ENCODE measurements around the gene DIP2B. TPM values are rescaled to one million over a fixed set of nuclear protein-coding genes. Genes with fewer than 3 reads are reported as not detected.
"Not testable (repeated sequence)": the region's sequence is repeated elsewhere in the genome, so short reads cannot be mapped to it uniquely, and the experiment has no call there.

Gene DIP2B
- total RNA-seq, 2 experiments from 2014 or later, result 18.8 to 21.8 TPM

DNA sequence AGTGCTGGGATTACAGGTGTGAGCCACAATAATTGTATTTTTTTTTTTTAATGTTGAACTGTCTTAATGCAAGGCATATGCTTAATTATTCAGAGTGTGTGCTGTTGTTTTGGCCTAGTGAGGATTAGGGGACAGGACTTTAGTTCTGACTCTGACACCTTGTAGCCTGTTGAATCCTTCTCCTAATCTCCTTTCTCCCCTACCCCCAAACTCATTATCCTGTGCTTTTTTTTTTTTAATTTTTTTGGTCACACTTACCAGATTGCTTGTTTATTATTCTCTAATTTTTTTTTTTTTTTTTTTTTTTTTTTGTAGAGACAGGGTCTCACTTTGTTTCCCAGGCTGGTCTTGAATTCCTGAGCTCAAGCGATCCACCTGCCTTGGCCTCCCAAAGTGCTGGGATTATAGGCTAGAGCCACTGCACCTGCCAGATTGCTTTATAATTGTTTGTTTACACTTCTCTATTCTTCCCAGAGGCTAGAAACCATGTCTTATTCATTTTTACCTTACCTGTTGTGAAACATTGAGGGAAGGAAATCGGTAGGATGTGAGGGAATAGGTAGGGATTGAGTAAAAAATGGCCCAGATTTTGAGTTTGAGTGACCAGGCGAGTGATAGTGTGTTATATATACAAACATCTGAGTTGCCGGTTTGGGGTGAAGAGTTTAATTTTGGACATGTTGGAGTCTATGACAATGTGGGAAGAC, 32.2 kb downstream of the DIP2B start:
- no peak overlapping the region for H3K4me3 Mint-ChIP-seq
- CTCF ChIA-PET, result interaction anchor here (0.6 to 3.0 kb wide), 7 partner anchors 10 to 103 kb away, joined by 3 to 9 read pairs (median 3); partner anchors contain the start of gene DIP2B
- peaks cover 8% of the 10 kb centered on the region for H3K36me3 Mint-ChIP-seq (ENCODE audit: low read depth)
- POLR2A ChIA-PET, result no interaction called here
- DNase-seq (no peak), ATAC-seq (no peak)
- peaks cover 16% of the 10 kb centered on the region for H3K4me1 Mint-ChIP-seq (ENCODE audit: low read depth)
- H3K9me3 Mint-ChIP-seq (ENCODE audit: insufficient read depth), result no peaks in the 10 kb centered on the region
- H3K27me3 Mint-ChIP-seq (ENCODE audit: low read depth), result no peaks in the 10 kb centered on the region
- no peak overlapping the region for H3K27ac Mint-ChIP-seq

- H3K27ac Mint-ChIP-seq, result no peak overlapping the region
- peaks cover 8% of the 10 kb centered on the region for H3K36me3 Mint-ChIP-seq (ENCODE audit: low read depth)
- no peak for ATAC-seq
- ChIA-PET CTCF (interaction anchor here (0.6 to 3.0 kb wide), 7 partner anchors 10 to 117 kb away, joined by 3 to 9 read pairs (median 4); no protein-coding TSS in a partner anchor), POLR2A (interaction anchor here (0.5 to 0.9 kb wide), 2 partner anchors 27 to 32 kb away, joined by 3 read pairs; partner anchors contain the start of gene DIP2B)
- no peaks in the 10 kb centered on the region for H3K9me3 Mint-ChIP-seq (ENCODE audit: insufficient read depth)
- H3K4me3 Mint-ChIP-seq, result no peak overlapping the region
- H3K4me1 Mint-ChIP-seq (ENCODE audit: low read depth), result peaks cover 20% of the 10 kb centered on the region
- no peak for DNase-seq
- no peaks in the 10 kb centered on the region for H3K27me3 Mint-ChIP-seq (ENCODE audit: low read depth)
Measured at GRCh38 chr12:50537538-50537919, 32.7 kb downstream of the DIP2B start.

- peaks cover 22% of the 10 kb centered on the region for H3K4me1 Mint-ChIP-seq (ENCODE audit: low read depth)
- H3K27me3 Mint-ChIP-seq (ENCODE audit: low read depth), result no peaks in the 10 kb centered on the region
Measured at GRCh38 chr12:50538182-50538581, 33.4 kb downstream of the DIP2B start.

DNA sequence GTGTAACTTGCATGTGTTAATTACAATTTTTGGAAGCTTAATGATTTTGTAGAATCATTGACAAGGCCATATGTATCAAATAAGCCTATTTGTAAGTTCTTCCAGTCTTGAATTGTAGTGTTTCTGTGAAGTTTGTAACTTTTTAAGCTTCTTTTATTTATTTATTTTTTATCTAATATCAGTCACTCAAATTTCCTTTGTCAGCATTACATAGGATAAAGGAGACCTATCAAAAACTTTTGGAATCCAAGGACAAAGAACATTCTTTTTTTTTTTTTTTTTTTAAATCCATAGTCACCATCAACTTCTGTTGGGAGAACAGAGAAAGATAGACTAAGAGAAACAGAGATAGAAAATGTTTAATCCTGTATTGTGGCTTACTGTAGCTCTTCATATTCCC, 36.4 kb downstream of the DIP2B start:
- CTCF ChIA-PET, result interaction anchor here (0.8 kb wide), 1 partner anchor 36 kb away, joined by 4 read pairs; the partner anchor contains the start of gene DIP2B

More at GRCh38 chr12:50538182-50538581, 33.4 kb downstream of the DIP2B start:
- Mint-ChIP-seq H3K36me3 (ENCODE audit: low read depth) (peaks cover 8% of the 10 kb centered on the region), H3K4me3 (no peak overlapping the region), H3K9me3 (ENCODE audit: insufficient read depth) (no peaks in the 10 kb centered on the region), H3K27ac (no peak overlapping the region)
- DNase-seq (no peak), ATAC-seq (no peak)
- ChIA-PET CTCF (interaction anchor here (0.6 to 3.0 kb wide), 7 partner anchors 9 to 117 kb away, joined by 3 to 9 read pairs (median 4); no protein-coding TSS in a partner anchor), POLR2A (interaction anchor here (0.9 kb wide), 1 partner anchor 33 kb away, joined by 3 read pairs; the partner anchor contains the start of gene DIP2B)

GRCh38 chr12:50542448-50542847, 37.7 kb downstream of the DIP2B start:
- no peaks in the 10 kb centered on the region for H3K9me3 Mint-ChIP-seq (ENCODE audit: insufficient read depth)
- peaks cover 11% of the 10 kb centered on the region for H3K4me1 Mint-ChIP-seq (ENCODE audit: low read depth)
- no peaks in the 10 kb centered on the region for H3K27me3 Mint-ChIP-seq (ENCODE audit: low read depth)
- H3K4me3 Mint-ChIP-seq, result no peak overlapping the region
- no peak overlapping the region for H3K27ac Mint-ChIP-seq
- ChIA-PET POLR2A (interaction anchor here (0.8 to 1.2 kb wide), 4 partner anchors 8 to 38 kb away, joined by 3 read pairs; partner anchors contain the start of gene DIP2B), CTCF (interaction anchor here (0.9 to 1.2 kb wide), 3 partner anchors 10 to 33 kb away, joined by 3 to 5 read pairs (median 3); no protein-coding TSS in a partner anchor)
- ATAC-seq, result peak; percentile 67
- no peak for DNase-seq
- H3K36me3 Mint-ChIP-seq (ENCODE audit: low read depth), result peaks cover under 1% of the 10 kb centered on the region

More for the DNA sequence above, 36.4 kb downstream of the DIP2B start:
- POLR2A ChIA-PET, result no interaction called here
- Mint-ChIP-seq H3K36me3 (ENCODE audit: low read depth) (peaks cover 4% of the 10 kb centered on the region), H3K4me3 (no peak overlapping the region), H3K9me3 (ENCODE audit: insufficient read depth) (no peaks in the 10 kb centered on the region), H3K4me1 (ENCODE audit: low read depth) (peaks cover 16% of the 10 kb centered on the region), H3K27ac (no peak overlapping the region), H3K27me3 (ENCODE audit: low read depth) (no peaks in the 10 kb centered on the region)
- ATAC-seq (no peak), DNase-seq (no peak)

DNA sequence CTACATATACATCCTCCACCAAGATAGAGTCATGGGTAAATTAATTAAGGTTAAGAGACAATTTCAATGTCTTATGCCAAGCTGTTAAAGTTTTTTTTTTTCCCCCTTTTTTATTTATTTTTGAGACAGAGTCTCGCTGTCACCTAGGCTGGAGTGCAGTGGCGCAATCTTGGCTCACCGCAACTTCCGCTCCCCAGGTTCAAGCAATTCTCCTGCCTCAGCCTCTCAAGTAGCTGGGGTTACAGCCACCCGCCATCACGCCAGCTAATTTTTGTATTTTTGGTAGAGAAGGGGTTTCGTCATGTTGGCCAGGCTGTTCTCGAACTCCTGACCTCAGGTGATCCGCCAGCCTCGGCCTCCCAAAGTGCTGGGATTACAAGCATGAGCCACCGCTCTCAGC, 38.4 kb downstream of the DIP2B start:
- H3K27ac Mint-ChIP-seq; H3K27me3 Mint-ChIP-seq (ENCODE audit: low read depth); DNase-seq; H3K9me3 Mint-ChIP-seq (ENCODE audit: insufficient read depth); ATAC-seq; H3K4me3 Mint-ChIP-seq; H3K36me3 Mint-ChIP-seq (ENCODE audit: low read depth); H3K4me1 Mint-ChIP-seq (ENCODE audit: low read depth): not testable (repeated sequence)
- ChIA-PET POLR2A (interaction anchor here (1.0 to 1.2 kb wide), 2 partner anchors 10 to 39 kb away, joined by 3 read pairs; partner anchors contain the start of gene DIP2B), CTCF (interaction anchor here (0.6 to 1.2 kb wide), 4 partner anchors 11 to 65 kb away, joined by 3 to 5 read pairs (median 3); no protein-coding TSS in a partner anchor)

DNA sequence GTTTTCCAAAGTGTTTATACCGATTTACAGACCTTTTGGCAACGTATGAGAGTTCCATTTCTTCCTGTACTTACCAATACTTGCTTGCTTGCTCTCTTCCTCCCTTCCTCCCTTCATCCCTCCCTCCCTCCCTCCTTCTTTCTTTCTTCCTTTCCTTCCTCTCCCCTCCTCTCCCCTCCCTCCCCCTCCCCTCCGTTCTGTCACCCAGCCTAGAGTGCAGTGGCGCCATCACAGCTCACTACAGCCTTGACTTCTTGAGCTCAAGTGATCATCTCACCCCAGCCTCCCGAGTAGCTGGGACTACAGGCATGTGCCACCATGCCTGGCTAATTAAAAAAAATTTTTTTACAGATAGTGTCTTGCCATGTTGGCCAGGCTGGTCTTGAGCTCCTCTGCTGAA, 40.4 kb downstream of the DIP2B start:
- Mint-ChIP-seq H3K9me3 (ENCODE audit: insufficient read depth) (no peaks in the 10 kb centered on the region), H3K4me3 (no peak overlapping the region), H3K36me3 (ENCODE audit: low read depth) (no peaks in the 10 kb centered on the region), H3K4me1 (ENCODE audit: low read depth) (peaks cover 6% of the 10 kb centered on the region), H3K27ac (no peak overlapping the region), H3K27me3 (ENCODE audit: low read depth) (no peaks in the 10 kb centered on the region)
- no peak for DNase-seq
- ChIA-PET CTCF (no interaction called here), POLR2A (no interaction called here)
- ATAC-seq, result no peak

- no peaks in the 10 kb centered on the region for H3K36me3 Mint-ChIP-seq (ENCODE audit: low read depth)
- POLR2A ChIA-PET, result no interaction called here
- peaks cover 6% of the 10 kb centered on the region for H3K4me1 Mint-ChIP-seq (ENCODE audit: low read depth)
- H3K27ac Mint-ChIP-seq, result no peak overlapping the region
- ATAC-seq (no peak), DNase-seq (no peak)
- CTCF ChIA-PET, result no interaction called here
- H3K27me3 Mint-ChIP-seq (ENCODE audit: low read depth), result no peaks in the 10 kb centered on the region
- H3K9me3 Mint-ChIP-seq (ENCODE audit: insufficient read depth), result no peaks in the 10 kb centered on the region
- no peak overlapping the region for H3K4me3 Mint-ChIP-seq
Measured at GRCh38 chr12:50545786-50546185, 41.0 kb downstream of the DIP2B start.

DNA sequence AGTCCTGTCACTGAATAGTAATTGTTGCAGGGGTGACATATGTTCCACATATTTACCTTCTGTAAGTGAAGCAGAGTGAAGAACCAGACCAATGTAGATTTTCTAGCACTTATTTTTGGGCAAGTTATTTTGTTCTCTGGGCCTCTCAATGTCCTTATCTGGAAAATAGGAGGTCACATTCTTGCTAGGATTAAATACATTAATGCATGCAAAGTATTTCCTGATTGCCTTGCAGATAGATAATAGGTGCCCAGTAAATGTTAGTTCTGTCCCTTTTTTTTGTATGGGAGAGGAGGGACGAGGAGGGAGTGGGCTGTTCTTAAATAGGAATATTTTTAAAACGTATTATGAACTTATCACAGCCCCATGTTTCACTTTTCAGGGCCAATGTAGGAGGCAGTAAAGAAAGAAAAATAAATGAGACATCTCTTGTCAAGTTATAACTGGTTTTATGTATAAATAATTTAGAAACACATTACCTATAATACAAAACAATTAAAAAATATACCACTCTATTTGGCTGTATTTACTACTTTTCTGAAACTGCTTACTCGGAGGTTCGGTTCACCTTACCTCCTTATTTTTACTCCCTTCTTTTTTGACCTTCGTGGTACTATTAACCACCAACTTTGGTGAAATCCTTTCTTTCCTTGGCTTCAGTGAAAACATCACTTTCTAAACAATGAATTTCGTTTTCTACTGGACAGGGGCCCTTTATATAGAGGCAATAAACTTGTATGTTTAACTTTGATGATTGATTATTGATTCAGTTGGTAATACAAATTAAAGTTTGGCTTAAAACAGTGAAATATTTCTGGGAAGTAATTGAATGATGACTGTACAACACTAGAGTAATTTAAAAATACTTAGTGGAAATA, 41.9 kb downstream of the DIP2B start:
- Mint-ChIP-seq H3K4me1 (ENCODE audit: low read depth) (peaks cover 6% of the 10 kb centered on the region), H3K36me3 (ENCODE audit: low read depth) (no peaks in the 10 kb centered on the region), H3K27me3 (ENCODE audit: low read depth) (no peaks in the 10 kb centered on the region), H3K9me3 (ENCODE audit: insufficient read depth) (no peaks in the 10 kb centered on the region), H3K4me3 (no peak overlapping the region), H3K27ac (no peak overlapping the region)
- DNase-seq (no peak), ATAC-seq (no peak)
- POLR2A ChIA-PET, result no interaction called here
- CTCF ChIA-PET, result interaction anchor here (1.2 to 1.6 kb wide), 2 partner anchors 8 to 91 kb away, joined by 3 to 9 read pairs; no protein-coding TSS in a partner anchor

DNA sequence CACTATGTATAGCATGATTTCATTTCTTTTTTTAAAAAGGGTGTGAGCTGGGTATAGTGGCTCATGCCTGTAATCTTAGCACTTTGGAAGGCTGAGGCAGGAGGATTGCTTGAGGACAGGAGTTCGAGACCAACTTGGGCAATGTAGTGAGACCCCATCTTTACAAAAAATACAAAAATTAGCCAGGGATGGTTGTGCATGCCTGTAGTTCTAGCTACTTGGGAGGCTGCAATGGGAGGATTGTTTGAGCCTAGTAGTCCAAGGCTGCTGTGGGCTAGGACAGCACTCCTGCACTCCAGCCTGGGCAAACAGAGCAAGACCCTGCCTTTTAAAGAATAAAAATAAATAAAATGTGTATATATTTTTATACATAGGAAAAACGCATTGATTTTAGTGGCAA, 43.0 kb downstream of the DIP2B start:
- H3K36me3 Mint-ChIP-seq (ENCODE audit: low read depth), result no peaks in the 10 kb centered on the region
- no peaks in the 10 kb centered on the region for H3K4me1 Mint-ChIP-seq (ENCODE audit: low read depth)
- CTCF ChIA-PET, result interaction anchor here (0.5 to 1.6 kb wide), 3 partner anchors 9 to 90 kb away, joined by 3 to 9 read pairs (median 3); no protein-coding TSS in a partner anchor
- ATAC-seq, result no peak
- H3K27ac Mint-ChIP-seq, result no peak overlapping the region
- no peak overlapping the region for H3K4me3 Mint-ChIP-seq
- no peak for DNase-seq
- POLR2A ChIA-PET, result no interaction called here
- H3K9me3 Mint-ChIP-seq (ENCODE audit: insufficient read depth), result no peaks in the 10 kb centered on the region
- no peaks in the 10 kb centered on the region for H3K27me3 Mint-ChIP-seq (ENCODE audit: low read depth)

DNA sequence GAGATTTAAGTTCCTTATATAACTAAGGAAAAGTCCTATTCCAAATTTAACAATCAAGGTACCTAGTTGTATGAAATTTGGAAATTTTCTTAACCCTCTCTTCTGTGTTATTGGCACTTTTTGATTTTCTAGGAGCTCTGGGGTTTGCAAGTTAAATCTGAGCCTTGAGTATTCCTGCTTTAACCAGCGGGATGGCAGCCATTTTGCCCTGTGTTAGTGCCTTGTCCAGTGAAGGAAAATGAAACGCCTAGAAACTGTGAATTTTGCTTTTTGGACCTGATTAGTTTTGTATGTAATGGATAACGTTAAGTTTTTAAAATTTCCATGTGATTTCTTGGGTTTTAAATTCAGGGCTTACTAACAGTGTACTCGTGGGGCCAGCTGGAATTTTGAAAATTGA, 45.1 kb downstream of the DIP2B start:
- no peak for ATAC-seq
- DNase-seq, result no peak
- peaks cover 6% of the 10 kb centered on the region for H3K36me3 Mint-ChIP-seq (ENCODE audit: low read depth)
- ChIA-PET CTCF (interaction anchor here (0.6 to 0.7 kb wide), 2 partner anchors 12 to 113 kb away, joined by 3 to 6 read pairs; no protein-coding TSS in a partner anchor), POLR2A (no interaction called here)
- no peaks in the 10 kb centered on the region for H3K4me1 Mint-ChIP-seq (ENCODE audit: low read depth)
- no peaks in the 10 kb centered on the region for H3K9me3 Mint-ChIP-seq (ENCODE audit: insufficient read depth)
- no peaks in the 10 kb centered on the region for H3K27me3 Mint-ChIP-seq (ENCODE audit: low read depth)
- no peak overlapping the region for H3K4me3 Mint-ChIP-seq
- no peak overlapping the region for H3K27ac Mint-ChIP-seq
